ENCODE measurements around the gene PPP3R2.

The PPP3R2 gene, protein sequence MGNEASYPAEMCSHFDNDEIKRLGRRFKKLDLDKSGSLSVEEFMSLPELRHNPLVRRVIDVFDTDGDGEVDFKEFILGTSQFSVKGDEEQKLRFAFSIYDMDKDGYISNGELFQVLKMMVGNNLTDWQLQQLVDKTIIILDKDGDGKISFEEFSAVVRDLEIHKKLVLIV

DNA sequence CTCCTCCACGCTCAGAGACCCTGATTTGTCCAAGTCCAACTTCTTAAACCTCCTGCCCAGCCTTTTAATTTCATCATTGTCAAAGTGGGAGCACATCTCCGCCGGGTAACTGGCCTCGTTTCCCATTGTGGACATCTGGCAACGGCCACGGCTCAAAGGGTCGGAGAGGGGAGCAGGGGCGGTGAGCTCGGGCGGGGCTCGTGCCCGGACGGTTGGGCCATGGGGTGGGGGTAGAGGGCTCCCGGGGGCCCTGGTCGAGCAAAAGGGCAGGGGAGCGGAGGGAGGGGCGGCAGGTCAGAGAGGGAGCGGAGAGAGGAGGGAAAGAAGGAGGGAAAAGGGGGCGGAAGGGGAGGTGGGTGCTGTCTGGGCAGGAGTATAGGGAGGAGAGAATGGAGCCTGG, at the start of gene PPP3R2:
TSS of gene PPP3R2 (minus strand) at position 174 of the 400 bp plus-strand sequence. CDS start at position 126, 48 bp downstream.
- DNase-seq (ENCODE audit: low spot score) = no peak

DNA sequence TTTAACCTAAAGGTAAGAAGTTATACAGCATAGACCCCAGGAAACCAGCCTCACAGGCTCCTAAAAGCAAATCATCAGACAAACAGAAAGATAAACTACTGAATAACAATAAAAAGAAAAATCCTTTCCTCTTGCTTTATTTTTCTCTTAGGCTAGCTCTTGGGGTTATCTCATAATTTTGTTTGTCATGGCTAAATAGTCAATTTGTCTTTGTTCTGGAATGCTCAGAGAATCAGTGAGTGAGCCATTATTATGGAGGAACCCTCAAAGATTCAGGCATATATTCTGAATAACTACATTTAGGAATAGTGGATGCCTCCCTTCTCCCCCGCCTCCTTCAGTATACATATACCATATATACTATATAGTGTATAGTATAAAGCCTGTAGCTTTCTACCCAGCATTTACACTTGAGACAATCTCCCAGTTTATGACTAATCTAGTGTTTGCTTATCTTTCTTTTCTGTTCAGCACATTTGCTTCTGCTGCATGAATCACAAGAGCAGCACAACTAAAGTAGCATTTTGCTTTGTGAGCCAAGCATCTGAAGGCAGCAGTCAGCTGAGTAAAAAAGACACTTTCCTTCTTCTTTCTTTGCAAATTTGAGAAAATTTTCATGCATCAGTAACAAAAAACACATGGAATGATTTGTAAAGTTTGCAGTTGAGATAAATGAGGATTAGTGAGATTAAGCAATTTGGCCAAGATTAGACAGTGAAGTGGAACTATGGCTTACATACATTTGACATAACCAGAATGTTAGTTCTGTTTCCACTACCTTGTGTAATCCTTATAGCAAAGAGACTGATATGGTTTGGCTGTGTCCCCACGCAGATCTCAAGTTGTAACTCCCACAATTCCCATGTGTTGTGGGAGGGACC, 45.3 kb upstream of the PPP3R2 start:
- no peak for DNase-seq (ENCODE audit: low spot score)

DNA sequence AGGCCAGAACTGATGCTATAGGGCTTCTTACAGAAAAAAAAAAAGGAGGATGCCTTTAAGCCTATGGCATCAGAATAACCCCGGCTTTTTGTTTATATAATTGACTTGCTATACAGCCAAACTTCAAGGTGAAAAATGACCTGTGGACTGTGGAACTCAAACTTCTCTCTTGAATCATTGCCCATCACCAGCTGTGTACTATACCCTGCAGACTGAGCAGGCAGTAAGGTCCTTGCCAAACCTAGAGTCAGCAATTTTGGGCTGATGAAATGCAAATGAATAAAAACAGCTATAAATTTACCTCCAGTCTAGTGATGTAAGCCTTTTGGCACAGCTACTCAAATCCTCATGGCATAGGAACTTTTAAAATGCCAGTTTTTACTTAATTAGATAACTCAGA, 44.5 kb upstream of the PPP3R2 start:
- DNase-seq (ENCODE audit: low spot score) = no peak

DNA sequence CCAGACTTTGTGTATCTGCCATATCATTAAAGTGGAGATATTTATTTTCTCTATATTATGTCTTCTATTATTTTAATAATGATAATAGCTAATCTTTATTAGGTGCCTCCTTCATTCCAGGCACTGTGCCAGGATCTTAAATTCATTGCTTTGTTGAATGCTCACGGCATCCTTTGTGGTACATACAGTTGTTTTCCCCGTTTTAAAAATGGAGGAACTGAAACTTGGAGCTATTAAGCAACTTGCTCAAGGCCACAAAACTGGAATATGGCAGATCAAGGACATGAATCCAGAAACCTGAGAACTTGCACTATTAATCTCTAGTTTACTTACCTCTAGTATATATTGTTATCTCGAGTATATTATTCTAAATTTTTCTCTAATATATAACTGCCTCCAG, 41.5 kb upstream of the PPP3R2 start:
- no peak for DNase-seq (ENCODE audit: low spot score)

DNA sequence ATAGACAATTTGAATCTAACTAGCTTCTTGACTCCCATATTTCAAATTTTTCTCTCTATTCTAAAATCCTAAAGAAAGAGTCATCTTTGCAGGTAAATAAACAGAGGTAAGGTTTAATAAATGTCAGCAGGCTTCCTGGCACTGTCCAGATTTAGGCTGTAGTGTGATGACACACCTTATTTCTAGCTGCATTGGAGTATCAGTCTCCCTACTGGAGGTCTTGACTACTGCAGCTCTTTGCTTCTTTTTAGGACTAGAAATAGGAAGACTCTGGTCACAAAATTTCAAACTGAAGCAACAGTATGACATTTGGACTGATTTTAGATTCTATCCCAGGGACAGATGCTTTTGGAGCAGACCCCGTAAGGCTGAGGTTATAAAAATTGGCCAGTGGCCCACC, 40.7 kb upstream of the PPP3R2 start:
- DNase-seq (ENCODE audit: low spot score) = no peak

DNA sequence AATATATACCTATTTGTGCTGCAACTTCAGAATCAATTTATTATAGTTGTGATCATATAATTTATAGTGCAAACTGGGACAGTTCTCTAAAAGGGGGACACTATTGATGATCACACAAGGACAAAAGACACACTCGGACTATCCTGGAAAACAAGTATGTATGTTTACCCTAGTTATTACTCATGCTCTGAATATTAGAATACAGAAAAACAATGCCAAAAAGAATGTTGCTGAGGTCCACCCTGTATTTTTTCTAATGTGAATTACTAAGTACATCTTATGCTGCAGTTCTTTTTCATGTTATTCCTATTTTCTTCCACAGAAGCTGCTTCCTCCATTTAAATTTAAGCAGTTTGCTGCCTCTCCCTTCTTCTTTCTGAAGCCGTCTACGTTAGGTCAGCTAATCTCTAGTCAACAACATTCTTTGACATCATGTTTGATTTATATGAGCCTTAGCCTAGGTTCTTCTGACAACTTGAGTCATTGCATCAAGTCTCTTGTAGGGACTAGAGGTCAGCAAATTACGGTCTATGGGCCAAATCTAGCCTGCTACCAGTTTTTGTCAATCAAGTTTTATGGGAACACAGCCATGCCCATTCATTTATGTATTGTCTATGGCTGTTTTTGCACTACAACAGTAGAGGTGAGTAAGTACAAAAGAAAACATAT, 40.1 kb upstream of the PPP3R2 start:
- DNase-seq (ENCODE audit: low spot score) = no peak

DNA sequence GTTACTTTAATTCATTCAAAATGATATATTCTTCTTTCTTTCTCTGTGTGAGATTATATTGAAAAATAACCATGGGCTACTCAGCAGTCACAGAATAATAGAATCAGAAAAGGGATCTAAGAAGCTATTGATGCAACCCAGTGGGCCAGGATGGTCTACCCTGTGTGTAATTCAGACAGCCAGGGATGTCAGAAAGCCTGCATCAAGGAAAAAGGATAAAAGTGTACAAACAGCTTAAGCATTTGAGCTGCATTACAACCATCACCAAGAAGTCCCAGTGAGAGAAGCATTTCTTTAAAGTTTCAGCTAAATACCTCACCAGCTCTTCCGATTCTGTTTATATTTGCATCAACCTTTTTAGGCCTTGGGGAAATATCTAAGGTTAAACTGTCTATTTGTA, 37.8 kb upstream of the PPP3R2 start:
- DNase-seq (ENCODE audit: low spot score) = no peak

DNA sequence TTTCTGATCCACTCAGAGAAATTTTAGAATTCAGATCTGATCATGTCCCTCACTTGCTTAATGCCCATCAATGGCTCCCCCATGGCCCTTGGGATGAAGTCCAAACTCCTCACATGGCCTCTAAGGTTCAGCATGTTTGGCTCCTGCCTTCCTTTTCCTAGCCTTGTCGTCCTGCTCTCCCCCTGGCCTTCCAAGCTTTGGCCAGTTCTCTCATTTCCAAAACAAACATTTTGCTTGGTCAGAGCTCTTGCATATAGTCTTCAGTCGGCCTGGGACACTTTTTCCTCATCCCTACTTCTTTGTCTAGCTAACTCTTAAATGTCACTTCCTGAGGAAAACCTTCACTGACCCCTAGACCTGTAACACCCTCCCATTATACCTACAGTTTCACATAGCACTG, 37.1 kb upstream of the PPP3R2 start:
- no peak for DNase-seq (ENCODE audit: low spot score)

DNA sequence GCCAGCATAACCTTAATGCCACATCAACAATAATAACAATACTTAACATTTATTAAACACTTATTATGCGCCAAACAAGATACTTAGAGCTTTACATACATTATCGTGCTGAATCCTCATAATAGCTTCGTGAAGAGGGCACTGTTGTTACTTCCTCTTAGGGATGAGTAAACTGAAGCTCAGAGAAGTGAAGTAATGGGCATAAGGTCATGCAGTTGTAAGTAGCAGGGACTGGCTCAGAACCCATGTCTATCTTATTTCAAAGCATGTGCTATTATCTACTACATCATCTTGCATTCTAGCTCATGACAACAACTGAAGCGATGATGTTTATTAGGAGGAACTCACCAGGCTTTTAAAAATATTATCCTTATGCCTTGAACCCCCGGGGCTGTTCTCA, 34.9 kb upstream of the PPP3R2 start:
- DNase-seq (ENCODE audit: low spot score) = no peak

DNA sequence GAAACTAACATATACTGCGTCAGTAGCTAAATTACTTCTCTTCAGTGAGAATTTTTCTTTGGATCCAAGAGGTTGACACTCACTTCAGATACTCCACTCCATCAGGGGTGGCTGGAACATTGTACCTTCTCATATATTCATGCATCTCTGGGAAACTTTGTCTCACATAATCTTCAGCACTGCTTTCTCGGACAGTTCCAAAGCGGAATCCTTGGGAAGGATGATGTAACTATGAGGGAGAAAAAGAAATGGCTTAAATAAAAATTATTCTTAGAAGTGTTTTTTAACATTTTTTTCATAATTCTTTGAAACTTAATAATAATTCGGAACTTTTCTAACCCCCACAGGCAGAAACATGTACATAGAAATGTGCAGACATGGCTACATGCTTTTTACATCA, 33.4 kb upstream of the PPP3R2 start:
- DNase-seq (ENCODE audit: low spot score) = no peak

DNA sequence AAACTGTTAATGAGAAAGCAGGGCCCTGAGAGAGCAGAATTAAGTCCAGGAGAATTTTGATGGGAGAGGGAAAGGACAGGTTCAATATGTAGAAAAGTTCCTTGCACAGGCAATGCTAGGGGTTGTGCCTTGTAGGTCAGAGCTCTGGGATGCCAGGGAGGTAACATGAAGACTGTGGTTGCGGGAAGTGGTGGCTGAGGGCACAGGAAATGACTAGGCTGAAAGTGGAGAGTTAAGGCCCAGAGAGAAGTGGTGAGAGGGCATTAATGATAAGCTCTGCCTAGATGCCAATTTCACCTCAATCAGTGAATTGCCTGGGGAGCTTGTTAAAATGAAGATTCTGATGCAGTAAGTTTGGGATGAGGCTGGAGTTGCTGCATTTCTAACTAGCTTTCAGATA, 31.5 kb upstream of the PPP3R2 start:
- no peak for DNase-seq (ENCODE audit: low spot score)

DNA sequence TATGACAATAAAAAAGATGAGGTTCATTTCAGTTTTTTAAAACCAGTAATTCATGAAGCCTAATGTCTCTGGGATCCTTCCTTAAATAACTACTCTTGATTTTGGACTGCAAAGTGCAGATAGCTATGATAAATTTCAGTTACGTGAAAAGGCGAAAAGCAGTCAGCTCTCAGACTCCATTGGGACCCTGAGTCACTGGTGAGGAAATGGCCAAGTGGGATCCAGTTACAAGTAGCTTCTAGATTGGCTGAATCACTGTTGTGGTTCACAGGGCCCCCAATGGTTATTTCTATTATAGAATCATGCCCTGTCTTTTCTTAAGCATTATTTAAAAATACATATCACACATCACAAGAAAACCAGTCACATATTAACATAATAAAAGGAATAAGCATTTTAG, 31.1 kb upstream of the PPP3R2 start:
- no peak for DNase-seq (ENCODE audit: low spot score)

DNA sequence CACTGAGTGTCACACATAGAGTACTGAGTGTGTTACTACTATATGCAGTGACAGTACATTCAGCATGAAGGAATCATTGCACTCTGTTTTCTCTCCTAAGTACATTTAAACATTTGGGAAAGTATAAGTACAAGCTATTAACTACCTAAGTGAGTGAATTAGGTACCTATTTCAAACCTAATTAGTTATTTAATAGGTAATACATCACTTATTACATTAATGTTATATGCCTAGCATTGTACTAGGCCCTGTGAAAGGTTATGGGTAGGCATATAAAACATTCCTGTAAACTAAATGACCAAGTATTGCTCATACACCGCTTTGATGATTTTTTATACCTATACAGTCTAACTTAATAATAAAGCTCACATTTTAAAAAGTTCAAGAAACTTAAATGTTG, 25.7 kb upstream of the PPP3R2 start:
- no peak for DNase-seq (ENCODE audit: low spot score)

DNA sequence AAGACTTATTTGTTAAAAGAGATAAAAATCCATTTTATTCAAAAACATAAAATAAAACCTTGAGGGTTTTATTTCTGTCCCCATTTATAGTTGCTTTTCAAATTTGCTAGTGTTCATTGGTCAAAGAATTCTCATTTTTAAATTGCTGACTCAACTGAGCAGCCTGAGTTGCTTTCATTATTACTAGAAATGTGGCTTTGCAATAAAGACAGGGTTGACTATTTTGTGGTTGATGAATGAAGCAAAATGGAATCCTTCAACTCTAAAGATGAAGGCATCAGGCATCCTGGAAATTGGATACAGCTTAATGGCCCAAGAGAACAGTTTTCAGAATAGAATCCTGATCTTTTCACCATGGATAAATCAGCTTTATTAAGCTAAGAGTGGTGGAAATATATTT, 23.9 kb upstream of the PPP3R2 start:
- no peak for DNase-seq (ENCODE audit: low spot score)

DNA sequence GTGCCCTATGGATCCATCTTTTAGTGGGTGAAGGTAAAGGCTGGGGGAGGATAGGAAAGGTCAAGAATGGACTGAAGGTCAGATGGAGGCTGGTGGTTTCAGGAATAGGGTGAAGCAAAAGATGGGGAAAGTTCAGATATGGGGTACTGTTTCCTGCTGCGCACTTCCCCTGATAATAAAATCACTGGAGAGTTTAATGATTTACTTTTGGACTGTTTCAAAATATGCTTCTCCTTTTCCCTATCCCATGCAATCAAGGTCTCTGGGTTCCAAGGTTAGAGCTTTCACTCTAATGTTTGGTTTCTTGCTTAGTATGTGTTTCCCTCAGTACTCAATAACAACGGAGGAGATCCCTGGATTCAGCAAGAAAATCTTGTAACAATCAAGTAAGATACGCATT, 10.8 kb upstream of the PPP3R2 start:
- DNase-seq (ENCODE audit: low spot score) = no peak

DNA sequence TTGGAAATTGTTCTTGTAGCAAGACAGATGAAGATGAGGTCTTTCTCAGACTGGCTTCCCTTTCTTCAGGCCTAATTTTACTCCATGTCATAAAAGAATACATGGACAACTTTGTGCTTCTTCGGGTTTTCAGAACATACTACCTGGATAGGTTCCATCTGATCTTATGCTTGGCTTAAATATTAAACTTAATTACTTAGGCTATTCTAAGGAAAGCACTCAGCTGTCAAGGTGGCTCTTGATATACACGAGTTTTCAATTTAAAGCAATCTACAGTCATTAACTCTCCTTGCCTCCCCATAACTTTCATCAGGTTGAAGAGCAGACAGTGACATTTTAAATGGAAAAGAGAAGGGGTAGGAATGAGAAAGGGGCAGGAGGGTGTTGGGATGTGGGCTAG, 9.5 kb upstream of the PPP3R2 start:
- DNase-seq (ENCODE audit: low spot score) = no peak

DNA sequence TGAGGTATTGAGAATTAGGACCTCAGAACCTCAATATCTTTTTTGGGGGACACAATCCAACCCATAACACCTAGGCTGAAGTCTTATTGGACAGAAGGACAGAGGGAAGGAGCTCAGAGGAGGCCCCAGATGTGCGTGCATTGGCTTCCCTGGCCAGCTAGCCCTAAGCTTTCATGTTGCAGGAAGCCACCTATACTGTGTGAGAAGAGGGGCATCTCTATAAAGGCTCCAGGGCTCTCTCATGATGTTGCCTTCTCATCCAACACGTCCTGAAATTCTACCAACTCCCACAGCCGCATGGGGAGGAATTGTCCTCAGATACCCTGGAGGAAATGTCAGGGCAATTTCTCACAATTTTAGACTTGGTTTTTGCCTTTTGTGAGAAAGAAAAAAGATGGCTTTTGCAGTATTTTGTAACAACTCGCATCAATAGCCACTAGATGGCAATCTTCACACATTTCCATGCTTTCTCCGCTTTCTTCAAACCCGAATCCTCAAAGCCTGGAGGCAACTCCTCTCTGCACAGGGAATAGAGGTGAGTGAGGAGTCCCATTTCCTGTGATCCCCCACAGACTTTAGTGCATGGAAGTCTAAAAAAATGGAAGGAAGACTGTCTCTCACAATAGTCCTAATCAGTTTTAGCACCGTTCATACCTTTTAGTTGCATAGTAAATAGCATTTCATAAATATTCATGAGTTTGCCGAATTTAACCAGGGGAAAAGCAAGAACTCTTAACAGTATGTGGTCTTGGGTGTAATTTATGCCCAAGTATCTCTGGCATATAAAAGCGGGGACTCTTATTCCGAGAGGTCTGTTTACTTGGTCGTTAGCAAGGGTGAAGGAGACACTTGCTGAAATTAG, 7.4 kb upstream of the PPP3R2 start:
- DNase-seq (ENCODE audit: low spot score) = peak; percentile 48

DNA sequence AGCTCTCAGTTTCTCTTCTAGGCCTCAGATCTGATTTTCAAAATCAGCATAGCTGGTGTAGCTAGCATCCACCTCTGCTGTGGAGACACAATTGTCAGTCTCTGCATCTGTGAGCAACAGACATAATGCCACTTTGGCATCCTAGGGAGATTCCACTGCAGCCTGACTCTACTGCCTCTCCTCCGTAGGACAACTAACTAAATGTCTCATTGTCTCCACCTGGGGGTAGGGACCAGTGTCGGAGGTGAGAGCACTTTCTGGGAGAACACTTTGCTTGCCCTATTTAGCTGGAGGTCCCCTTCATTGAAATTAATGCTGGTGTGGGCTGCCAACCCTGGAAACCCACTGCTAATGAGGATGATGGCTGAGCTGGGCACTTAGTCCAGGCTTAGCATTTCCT, 1.4 kb downstream of the PPP3R2 start:
- DNase-seq (ENCODE audit: low spot score) = no peak

DNA sequence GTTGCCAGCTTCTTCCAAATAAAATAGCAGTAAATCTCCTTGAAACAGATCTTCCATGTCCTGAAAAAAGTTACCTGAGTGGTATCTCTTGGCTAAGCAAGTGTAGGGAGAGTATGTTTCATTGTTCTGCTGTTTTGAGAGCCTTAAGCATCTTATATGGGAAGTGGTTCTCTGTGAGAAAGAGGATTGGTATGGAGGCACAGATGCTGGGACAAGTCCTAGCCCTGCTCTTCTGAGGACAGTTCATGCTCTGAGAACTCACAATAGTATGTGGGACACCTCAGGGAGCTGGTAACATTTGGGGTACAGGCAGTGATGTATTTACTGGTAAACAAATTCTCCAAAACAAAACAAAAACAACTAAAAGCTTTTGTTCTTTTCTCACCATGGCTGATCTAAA, 2.0 kb downstream of the PPP3R2 start:
- DNase-seq (ENCODE audit: low spot score) = no peak

DNA sequence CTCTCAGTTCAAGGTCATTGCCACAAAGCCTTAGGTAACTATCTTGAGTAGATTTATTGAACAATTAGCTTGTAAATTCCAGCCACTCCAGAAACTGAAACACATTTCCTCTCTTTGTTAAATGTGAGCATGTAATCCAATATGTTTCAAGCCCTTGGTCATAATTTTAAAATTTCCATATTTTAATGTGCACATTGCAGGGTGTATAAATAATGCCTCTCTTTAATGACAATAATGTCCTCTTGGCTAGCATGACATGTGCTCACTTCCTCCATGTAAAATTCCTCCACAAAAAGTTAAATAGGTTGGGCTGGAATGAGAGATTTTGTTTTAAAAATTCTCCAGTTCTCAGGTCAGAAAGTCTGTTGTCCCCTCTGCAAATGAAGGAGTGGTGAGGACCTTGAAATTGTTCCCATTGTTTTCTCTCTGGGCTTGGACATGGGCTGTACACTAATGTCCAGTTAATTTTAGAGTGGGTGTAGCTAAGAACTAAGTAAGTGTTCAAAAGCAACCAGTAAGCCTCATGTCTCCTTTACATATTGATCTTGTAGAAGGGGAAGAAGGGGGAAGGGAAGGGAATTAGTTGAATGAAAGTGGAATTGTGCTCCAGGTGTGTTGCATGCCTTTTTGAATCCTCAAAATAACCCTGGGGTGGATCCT, 2.9 kb downstream of the PPP3R2 start:
- DNase-seq (ENCODE audit: low spot score) = no peak

DNA sequence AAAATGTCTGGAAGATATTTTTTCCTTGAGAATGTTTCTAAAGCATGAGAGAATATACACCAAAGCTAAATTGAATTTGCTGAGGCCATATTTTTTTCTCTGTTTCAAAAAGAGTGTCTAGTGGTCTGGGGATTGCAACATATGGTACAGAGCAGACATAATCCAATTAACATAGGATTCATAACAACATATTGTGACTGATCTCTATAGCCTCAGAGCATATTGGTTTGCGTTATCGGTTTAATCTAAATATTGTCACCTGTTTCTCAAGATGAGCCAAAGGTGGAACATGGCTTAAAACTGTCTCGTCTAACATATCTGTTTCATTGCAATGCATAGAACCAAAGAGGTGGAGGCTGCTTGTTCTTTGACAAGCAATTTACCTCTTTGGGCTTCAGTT, 3.9 kb downstream of the PPP3R2 start:
- DNase-seq (ENCODE audit: low spot score) = no peak

DNA sequence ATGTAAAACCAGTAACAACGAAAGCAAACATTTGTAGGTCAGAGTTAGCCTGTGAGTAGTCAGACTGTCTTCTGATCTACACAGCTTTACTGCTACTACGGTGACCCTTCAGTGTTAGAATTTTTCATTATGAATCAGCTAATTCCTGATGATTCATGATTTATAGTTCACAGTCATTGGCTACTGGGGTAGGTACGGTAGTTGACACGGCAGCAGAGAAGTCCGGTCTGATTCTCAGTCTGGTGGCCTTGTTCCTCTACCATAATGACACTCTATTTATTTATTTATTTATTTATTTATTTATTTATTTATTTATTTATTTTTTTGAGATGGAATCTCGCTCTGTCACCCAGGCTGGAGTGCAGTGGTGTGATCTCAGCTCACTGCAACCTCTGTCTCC, 4.7 kb downstream of the PPP3R2 start:
- DNase-seq (ENCODE audit: low spot score) = peak; percentile 9

All from kidney capillary endothelial cell (primary cell).